Calu3 (cell line): ENCODE data around the gene FAT2. TPM values are rescaled to one million over a fixed set of nuclear protein-coding genes. Genes with fewer than 3 reads are reported as not detected.

Source experiments
- BruUV-seq: library from RNA; stranded (reverse); fragments of 400-500 nt; replicated peaks from 2 replicates; lab custom pipeline; 2021; lab: Mats Ljungman, UMichigan
- CTCF ChIA-PET: fragments of 300-600 bp; sonication (Branson Sonifier 250); formaldehyde crosslinking; loops from one replicate; lab custom pipeline; 2022; ENCODE audit warnings: antibody characterized with exemption; lab: Charles Lee
- DNase-seq: peaks from one replicate; pipeline ENCODE4 v3.0.0; 2022
- H3K27ac Mint-ChIP-seq: one replicate; pipeline ENCODE4 v1.8.0; 2022; ENCODE audit warnings: mixed read lengths; ENCODE audit not compliant: unreplicated experiment
- H3K27me3 Mint-ChIP-seq: one replicate; pipeline ENCODE4 v1.8.0; 2022; ENCODE audit warnings: mixed read lengths; ENCODE audit not compliant: unreplicated experiment
- H3K36me3 Mint-ChIP-seq: one replicate; pipeline ENCODE4 v1.8.0; 2022; ENCODE audit warnings: mild to moderate bottlenecking, moderate library complexity, mixed read lengths; ENCODE audit not compliant: insufficient read depth, unreplicated experiment
- H3K4me1 Mint-ChIP-seq: one replicate; pipeline ENCODE4 v1.8.0; 2022; ENCODE audit warnings: mild to moderate bottlenecking, low read depth, mixed read lengths; ENCODE audit not compliant: unreplicated experiment
- H3K4me3 Mint-ChIP-seq: one replicate; pipeline ENCODE4 v1.8.0; 2022; ENCODE audit warnings: mild to moderate bottlenecking, low read depth, moderate library complexity, mixed read lengths; ENCODE audit not compliant: unreplicated experiment
- H3K9me3 Mint-ChIP-seq: one replicate; pipeline ENCODE4 v1.8.0; 2022; ENCODE audit warnings: low read depth, mixed read lengths; ENCODE audit not compliant: unreplicated experiment
- intact Hi-C: fragments of 100-400 bp; cut with micrococcal nuclease; formaldehyde crosslinking; loops from one replicate; pipeline ENCODE4 v1.10.0; 2022; ENCODE audit not compliant: unreplicated experiment
- total RNA-seq: library from RNA; stranded (reverse); gene quantifications from 2 replicates; pipeline ENCODE4 v1.2.3, GENCODE V29; 2022
- TF ChIP-seq, protein P1 (sequence below): fragments of 200-600 bp; IDR thresholded peaks from one replicate; pipeline ENCODE4 v1.8.0; 2022; ENCODE audit warnings: antibody characterized with exemption; ENCODE audit not compliant: unreplicated experiment

Gene FAT2
- total RNA-seq, 1 experiment from 2014 or later, result not detected

DNA sequence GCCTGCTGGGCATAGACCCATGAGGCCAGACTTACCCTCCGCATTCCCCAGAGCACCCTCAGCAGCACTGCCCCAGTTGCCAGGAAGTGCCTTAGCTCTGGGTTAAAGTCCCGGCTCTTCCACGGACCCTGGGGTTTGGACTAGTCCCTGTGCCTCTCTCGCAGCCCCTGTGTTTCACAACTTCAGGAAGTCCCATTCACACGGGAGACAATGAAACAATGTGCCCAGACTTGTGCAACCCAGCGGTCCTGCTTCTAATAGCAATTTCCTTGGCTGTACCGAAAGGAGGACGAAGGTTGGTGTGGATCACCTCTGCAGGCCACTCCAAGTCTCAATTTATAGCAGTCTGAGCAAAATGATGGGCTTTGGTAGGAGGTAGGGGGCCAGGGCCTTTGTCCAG is 41.8 kb upstream of the FAT2 start:
- Mint-ChIP-seq H3K4me1 (peaks cover 11% of the 10 kb centered on the region), H3K36me3 (no peaks in the 10 kb centered on the region), H3K27me3 (peaks cover 93% of the 10 kb centered on the region), H3K4me3 (no peak overlapping the region), H3K27ac (no peak overlapping the region), H3K9me3 (no peaks in the 10 kb centered on the region)
- CTCF ChIA-PET, result interaction anchor here (1.9 kb wide), 1 partner anchor 20 kb away, joined by 4 read pairs; no protein-coding TSS in a partner anchor
- no TSS peak for BruUV-seq
- TF ChIP-seq, protein P1, sequence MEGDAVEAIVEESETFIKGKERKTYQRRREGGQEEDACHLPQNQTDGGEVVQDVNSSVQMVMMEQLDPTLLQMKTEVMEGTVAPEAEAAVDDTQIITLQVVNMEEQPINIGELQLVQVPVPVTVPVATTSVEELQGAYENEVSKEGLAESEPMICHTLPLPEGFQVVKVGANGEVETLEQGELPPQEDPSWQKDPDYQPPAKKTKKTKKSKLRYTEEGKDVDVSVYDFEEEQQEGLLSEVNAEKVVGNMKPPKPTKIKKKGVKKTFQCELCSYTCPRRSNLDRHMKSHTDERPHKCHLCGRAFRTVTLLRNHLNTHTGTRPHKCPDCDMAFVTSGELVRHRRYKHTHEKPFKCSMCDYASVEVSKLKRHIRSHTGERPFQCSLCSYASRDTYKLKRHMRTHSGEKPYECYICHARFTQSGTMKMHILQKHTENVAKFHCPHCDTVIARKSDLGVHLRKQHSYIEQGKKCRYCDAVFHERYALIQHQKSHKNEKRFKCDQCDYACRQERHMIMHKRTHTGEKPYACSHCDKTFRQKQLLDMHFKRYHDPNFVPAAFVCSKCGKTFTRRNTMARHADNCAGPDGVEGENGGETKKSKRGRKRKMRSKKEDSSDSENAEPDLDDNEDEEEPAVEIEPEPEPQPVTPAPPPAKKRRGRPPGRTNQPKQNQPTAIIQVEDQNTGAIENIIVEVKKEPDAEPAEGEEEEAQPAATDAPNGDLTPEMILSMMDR, result no peak
- no peak for DNase-seq
- intact Hi-C loops, result no loop called here

DNA sequence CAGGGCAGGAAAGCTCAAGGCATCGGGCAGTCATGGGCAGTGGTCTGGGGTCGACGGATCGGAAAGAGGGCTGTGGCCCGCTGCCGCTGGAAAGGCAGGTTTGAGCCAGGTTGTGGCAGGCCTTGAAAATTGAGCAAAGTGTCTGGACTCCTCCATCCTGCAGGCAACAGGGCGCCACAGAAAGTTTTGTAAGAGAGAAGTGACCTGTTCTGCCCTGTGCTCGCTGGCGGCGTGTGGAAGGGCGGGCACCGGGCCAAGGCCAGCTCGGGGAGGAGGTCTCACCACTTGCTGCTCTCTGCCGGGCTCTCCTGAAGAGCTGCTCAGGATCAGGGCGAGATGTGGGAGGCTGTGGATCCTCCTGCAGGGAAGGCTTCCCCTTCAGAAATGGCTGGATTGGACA is 41.4 kb upstream of the FAT2 start:
- peaks cover 93% of the 10 kb centered on the region for H3K27me3 Mint-ChIP-seq
- TF ChIP-seq, protein P1, result no peak
- no TSS peak for BruUV-seq
- peaks cover 11% of the 10 kb centered on the region for H3K4me1 Mint-ChIP-seq
- no peaks in the 10 kb centered on the region for H3K9me3 Mint-ChIP-seq
- CTCF ChIA-PET, result interaction anchor here (1.9 kb wide), 1 partner anchor 20 kb away, joined by 4 read pairs; no protein-coding TSS in a partner anchor
- intact Hi-C loops, result no loop called here
- no peaks in the 10 kb centered on the region for H3K36me3 Mint-ChIP-seq
- H3K4me3 Mint-ChIP-seq, result no peak overlapping the region
- no peak for DNase-seq
- H3K27ac Mint-ChIP-seq, result no peak overlapping the region

DNA sequence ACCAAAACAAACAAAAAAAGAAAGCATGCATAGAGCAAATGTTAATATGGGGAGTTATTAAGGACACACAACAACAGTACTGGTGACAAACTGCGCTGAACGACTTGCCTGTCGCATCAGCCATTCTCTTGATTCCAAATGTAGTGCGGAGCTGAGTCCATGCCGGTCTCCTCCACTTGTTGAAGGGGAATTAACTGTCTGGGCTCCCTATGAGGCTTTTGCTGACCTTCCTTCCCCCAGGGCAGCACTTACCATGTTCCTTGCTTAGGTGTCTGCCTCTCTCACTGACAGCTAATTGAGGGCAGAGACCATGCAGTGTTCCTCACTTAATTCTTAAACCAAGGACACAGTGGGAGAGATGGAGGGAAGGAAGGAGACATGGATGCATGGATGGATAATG is 40.8 kb upstream of the FAT2 start:
- no TSS peak for BruUV-seq

DNA sequence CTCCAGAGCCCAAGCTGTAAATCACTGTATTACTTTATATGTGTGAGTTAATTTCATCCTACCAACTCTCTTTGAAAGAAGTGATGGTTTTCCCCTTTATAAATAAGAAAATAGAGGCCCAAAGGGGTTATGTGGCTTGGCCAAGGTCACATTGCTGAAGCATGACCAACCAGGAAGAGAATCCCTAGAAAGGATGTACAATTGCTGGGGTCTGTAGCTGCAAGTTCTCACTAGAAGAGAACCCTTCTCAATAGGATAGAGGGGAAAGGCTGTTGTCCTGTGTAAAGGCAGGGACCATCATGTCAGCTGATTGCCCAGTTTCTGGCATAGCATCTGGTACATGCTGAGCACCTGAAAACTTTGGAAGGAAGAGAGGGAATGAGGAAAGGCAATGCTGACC is 39.0 kb upstream of the FAT2 start:
- Mint-ChIP-seq H3K36me3 (no peaks in the 10 kb centered on the region), H3K9me3 (no peaks in the 10 kb centered on the region), H3K4me1 (peaks cover 11% of the 10 kb centered on the region), H3K27me3 (peaks cover 91% of the 10 kb centered on the region), H3K4me3 (no peak overlapping the region), H3K27ac (no peak overlapping the region)
- CTCF ChIA-PET, result no interaction called here
- no TSS peak for BruUV-seq
- intact Hi-C loops, result no loop called here
- DNase-seq, result no peak
- TF ChIP-seq, protein P1, result no peak

More for the DNA sequence above, 40.8 kb upstream of the FAT2 start:
- Mint-ChIP-seq H3K27me3 (peaks cover 93% of the 10 kb centered on the region), H3K4me3 (no peak overlapping the region), H3K4me1 (peaks cover 11% of the 10 kb centered on the region), H3K27ac (no peak overlapping the region), H3K9me3 (no peaks in the 10 kb centered on the region), H3K36me3 (no peaks in the 10 kb centered on the region)
- intact Hi-C loops, result no loop called here
- DNase-seq, result no peak
- TF ChIP-seq, protein P1, result no peak
- CTCF ChIA-PET, result interaction anchor here (1.9 kb wide), 1 partner anchor 21 kb away, joined by 4 read pairs; no protein-coding TSS in a partner anchor
